C4-2B (cell line): ENCODE results near the gene ITPRID2.

Experiments
- H3K27ac ChIP-seq: fragments of 450-650 bp; 2 replicates; pipeline ENCODE4 v1.5.1; 2017
- CTCF ChIP-seq: fragments of 450-650 bp; conservative IDR thresholded peaks from 2 replicates; pipeline ENCODE4 v1.5.1; 2017; ENCODE audit warnings: mild to moderate bottlenecking
- ZFX ChIP-seq: fragments of 450-650 bp; IDR thresholded peaks from 2 replicates; pipeline ENCODE4 v1.6.1; 2017

ITPRID2 gene

GRCh38 chr2:181859803-181860202 is 31.7 kb upstream of the ITPRID2 start:
- TF ChIP-seq CTCF = no peak
- no peak for TF ChIP-seq ZFX
- no peak overlapping the region for H3K27ac ChIP-seq

- TF ChIP-seq ZFX (no peak), CTCF (no peak)
These were observed 30.2 kb upstream of the ITPRID2 start for GRCh38 chr2:181861379-181861778.

GRCh38 chr2:181862583-181863281 is 28.8 kb upstream of the ITPRID2 start:
- TF ChIP-seq ZFX (no peak), CTCF (no peak)

More at GRCh38 chr2:181861379-181861778, 30.2 kb upstream of the ITPRID2 start:
- H3K27ac ChIP-seq = no peak overlapping the region

GRCh38 chr2:181872178-181872577 is 19.4 kb upstream of the ITPRID2 start:
- TF ChIP-seq CTCF (no peak), ZFX (no peak)

More at GRCh38 chr2:181862583-181863281, 28.8 kb upstream of the ITPRID2 start:
- no peak overlapping the region for H3K27ac ChIP-seq

GRCh38 chr2:181876614-181877063 is 14.9 kb upstream of the ITPRID2 start:
- H3K27ac ChIP-seq = no peak overlapping the region
- TF ChIP-seq CTCF (no peak), ZFX (no peak)

More at GRCh38 chr2:181872178-181872577, 19.4 kb upstream of the ITPRID2 start:
- H3K27ac ChIP-seq = no peak overlapping the region

- H3K27ac ChIP-seq = no peak overlapping the region
- TF ChIP-seq ZFX (no peak), CTCF (no peak)
These were observed 14.3 kb upstream of the ITPRID2 start for GRCh38 chr2:181877181-181877664.

- TF ChIP-seq ZFX (no peak), CTCF (no peak)
- H3K27ac ChIP-seq = no peak overlapping the region
These were observed 13.1 kb upstream of the ITPRID2 start for GRCh38 chr2:181878448-181878847.
